ENCODE measurements around the gene FFAR1. TPM values are rescaled to one million over a fixed set of nuclear protein-coding genes. Genes with fewer than 3 reads are reported as not detected.

Gene FFAR1
- total and polyA plus RNA-seq, 2 donors (not counting 1 experiment from before 2014, with no cell fraction given) = not detected

- H3K27ac ChIP-seq (ENCODE audit: insufficient read depth, low read length) = no peak overlapping the region
- H3K4me2 ChIP-seq (ENCODE audit: extremely low read depth, insufficient read depth, low read length) = no peak overlapping the region
- no peak overlapping the region for H3K9ac ChIP-seq (ENCODE audit: insufficient read depth, low read length)
- no peak overlapping the region for H2AFZ ChIP-seq (ENCODE audit: low read length)
- H3K4me3 ChIP-seq (replicated peaks in 1 of 4; ENCODE audit: control extremely low read depth in 1 of 4, insufficient read depth in 1 of 4, low read depth in 3 of 4, low read length in 4 of 4) = no peak overlapping the region
- TF ChIP-seq, protein P1, sequence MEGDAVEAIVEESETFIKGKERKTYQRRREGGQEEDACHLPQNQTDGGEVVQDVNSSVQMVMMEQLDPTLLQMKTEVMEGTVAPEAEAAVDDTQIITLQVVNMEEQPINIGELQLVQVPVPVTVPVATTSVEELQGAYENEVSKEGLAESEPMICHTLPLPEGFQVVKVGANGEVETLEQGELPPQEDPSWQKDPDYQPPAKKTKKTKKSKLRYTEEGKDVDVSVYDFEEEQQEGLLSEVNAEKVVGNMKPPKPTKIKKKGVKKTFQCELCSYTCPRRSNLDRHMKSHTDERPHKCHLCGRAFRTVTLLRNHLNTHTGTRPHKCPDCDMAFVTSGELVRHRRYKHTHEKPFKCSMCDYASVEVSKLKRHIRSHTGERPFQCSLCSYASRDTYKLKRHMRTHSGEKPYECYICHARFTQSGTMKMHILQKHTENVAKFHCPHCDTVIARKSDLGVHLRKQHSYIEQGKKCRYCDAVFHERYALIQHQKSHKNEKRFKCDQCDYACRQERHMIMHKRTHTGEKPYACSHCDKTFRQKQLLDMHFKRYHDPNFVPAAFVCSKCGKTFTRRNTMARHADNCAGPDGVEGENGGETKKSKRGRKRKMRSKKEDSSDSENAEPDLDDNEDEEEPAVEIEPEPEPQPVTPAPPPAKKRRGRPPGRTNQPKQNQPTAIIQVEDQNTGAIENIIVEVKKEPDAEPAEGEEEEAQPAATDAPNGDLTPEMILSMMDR (conservative IDR thresholded peaks at IDR 0.05 in 1 of 2, IDR thresholded peaks at IDR 0.05 in 1 of 2; ENCODE audit: low read depth in 1 of 2, low read length in 2 of 2) = no peak
- TF ChIP-seq EZH2 (IDR thresholded peaks at IDR 0.05; ENCODE audit: low read length, missing control alignments) = no peak
- DNase-seq (ENCODE audit: low read depth in 2 of 2) = no peak
- H3K79me2 ChIP-seq (ENCODE audit: control insufficient read depth, insufficient read depth, low read length) = no peaks in the 10 kb centered on the region
- no peaks in the 10 kb centered on the region for H4K20me1 ChIP-seq (ENCODE audit: control insufficient read depth, extremely low read depth, insufficient read depth, low read length)
- H3K36me3 ChIP-seq (ENCODE audit: control insufficient read depth, insufficient read depth, low read length) = no peaks in the 10 kb centered on the region
- no peaks in the 10 kb centered on the region for H3K27me3 ChIP-seq (ENCODE audit: control insufficient read depth, insufficient read depth, low read length)
- H3K9me3 ChIP-seq (ENCODE audit: control insufficient read depth, insufficient read depth, low read depth, low read length) = no peaks in the 10 kb centered on the region
- no peaks in the 10 kb centered on the region for H3K4me1 ChIP-seq (ENCODE audit: control insufficient read depth, extremely low read depth, insufficient read depth, low read length)
Measured at GRCh38 chr19:35363711-35364425, 16.2 kb downstream of the FFAR1 start.

DNA sequence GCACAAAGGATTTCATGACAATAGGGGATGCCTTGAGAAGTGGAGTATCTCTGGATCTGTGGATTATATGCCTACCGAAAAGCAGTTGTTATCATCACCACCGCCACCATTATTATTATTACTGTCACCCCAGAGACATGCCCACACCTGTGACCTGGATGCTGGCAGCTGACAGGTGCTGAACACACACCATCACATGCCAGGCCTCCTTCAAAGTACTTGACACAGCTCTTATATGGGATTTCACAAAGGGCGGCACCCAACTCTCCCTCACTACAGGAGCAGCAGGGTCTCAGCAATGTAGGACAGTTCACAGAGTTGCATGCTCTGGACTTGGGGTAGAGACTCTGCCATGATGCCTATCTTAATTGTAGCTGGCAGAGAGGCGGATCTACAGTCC, 17.6 kb downstream of the FFAR1 start:
- Histone ChIP-seq H3K4me1 (ENCODE audit: control insufficient read depth, extremely low read depth, insufficient read depth, low read length) (no peaks in the 10 kb centered on the region), H3K4me2 (ENCODE audit: extremely low read depth, insufficient read depth, low read length) (no peak overlapping the region), H3K9me3 (ENCODE audit: control insufficient read depth, insufficient read depth, low read depth, low read length) (no peaks in the 10 kb centered on the region), H3K4me3 (replicated peaks in 1 of 4; ENCODE audit: control extremely low read depth in 1 of 4, insufficient read depth in 1 of 4, low read depth in 3 of 4, low read length in 4 of 4) (no peak overlapping the region), H3K36me3 (ENCODE audit: control insufficient read depth, insufficient read depth, low read length) (no peaks in the 10 kb centered on the region), H3K79me2 (ENCODE audit: control insufficient read depth, insufficient read depth, low read length) (no peaks in the 10 kb centered on the region), H3K9ac (ENCODE audit: insufficient read depth, low read length) (no peak overlapping the region), H3K27ac (ENCODE audit: insufficient read depth, low read length) (no peak overlapping the region), H2AFZ (ENCODE audit: low read length) (no peak overlapping the region), H3K27me3 (ENCODE audit: control insufficient read depth, insufficient read depth, low read length) (no peaks in the 10 kb centered on the region), H4K20me1 (ENCODE audit: control insufficient read depth, extremely low read depth, insufficient read depth, low read length) (no peaks in the 10 kb centered on the region)
- DNase-seq (ENCODE audit: low read depth in 2 of 2) = no peak
- TF ChIP-seq, protein P1 (conservative IDR thresholded peaks at IDR 0.05 in 1 of 2, IDR thresholded peaks at IDR 0.05 in 1 of 2; ENCODE audit: low read depth in 1 of 2, low read length in 2 of 2) = no peak
- TF ChIP-seq EZH2 (IDR thresholded peaks at IDR 0.05; ENCODE audit: low read length, missing control alignments) = no peak

DNA sequence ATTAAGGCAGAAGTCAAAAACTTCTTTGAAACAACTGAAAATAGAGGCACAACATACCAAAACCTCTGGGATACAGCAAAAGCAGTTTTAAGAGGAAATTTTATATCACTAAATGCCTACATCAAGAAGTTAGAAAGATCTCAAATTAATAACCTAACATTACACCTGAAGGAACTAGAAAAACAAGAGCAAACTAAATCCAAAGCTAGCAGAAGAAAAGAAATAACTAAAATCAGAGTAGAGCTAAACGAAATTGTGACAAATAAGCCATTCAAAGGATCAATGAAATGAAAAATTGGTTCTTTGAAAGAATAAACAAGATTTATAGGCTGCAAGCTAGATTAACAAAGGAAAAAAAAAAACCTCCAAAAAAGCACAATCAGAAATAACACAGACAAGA, 20.7 kb downstream of the FFAR1 start:
- no peak overlapping the region for H3K4me3 ChIP-seq (replicated peaks in 1 of 4; ENCODE audit: control extremely low read depth in 1 of 4, insufficient read depth in 1 of 4, low read depth in 3 of 4, low read length in 4 of 4)
- no peaks in the 10 kb centered on the region for H3K36me3 ChIP-seq (ENCODE audit: control insufficient read depth, insufficient read depth, low read length)
- no peak overlapping the region for H2AFZ ChIP-seq (ENCODE audit: low read length)
- no peaks in the 10 kb centered on the region for H4K20me1 ChIP-seq (ENCODE audit: control insufficient read depth, extremely low read depth, insufficient read depth, low read length)
- no peaks in the 10 kb centered on the region for H3K9me3 ChIP-seq (ENCODE audit: control insufficient read depth, insufficient read depth, low read depth, low read length)
- no peaks in the 10 kb centered on the region for H3K4me1 ChIP-seq (ENCODE audit: control insufficient read depth, extremely low read depth, insufficient read depth, low read length)
- no peak overlapping the region for H3K9ac ChIP-seq (ENCODE audit: insufficient read depth, low read length)
- TF ChIP-seq EZH2 (IDR thresholded peaks at IDR 0.05; ENCODE audit: low read length, missing control alignments) = no peak
- TF ChIP-seq, protein P1 (conservative IDR thresholded peaks at IDR 0.05 in 1 of 2, IDR thresholded peaks at IDR 0.05 in 1 of 2; ENCODE audit: low read depth in 1 of 2, low read length in 2 of 2) = no peak
- no peaks in the 10 kb centered on the region for H3K27me3 ChIP-seq (ENCODE audit: control insufficient read depth, insufficient read depth, low read length)
- no peak for DNase-seq (ENCODE audit: low read depth in 2 of 2)
- H3K4me2 ChIP-seq (ENCODE audit: extremely low read depth, insufficient read depth, low read length) = no peak overlapping the region
- H3K79me2 ChIP-seq (ENCODE audit: control insufficient read depth, insufficient read depth, low read length) = no peaks in the 10 kb centered on the region
- no peak overlapping the region for H3K27ac ChIP-seq (ENCODE audit: insufficient read depth, low read length)

Data from fibroblast of lung (primary cell).